Measurements from ENCODE around the gene RTN4RL1.

Gene RTN4RL1

DNA sequence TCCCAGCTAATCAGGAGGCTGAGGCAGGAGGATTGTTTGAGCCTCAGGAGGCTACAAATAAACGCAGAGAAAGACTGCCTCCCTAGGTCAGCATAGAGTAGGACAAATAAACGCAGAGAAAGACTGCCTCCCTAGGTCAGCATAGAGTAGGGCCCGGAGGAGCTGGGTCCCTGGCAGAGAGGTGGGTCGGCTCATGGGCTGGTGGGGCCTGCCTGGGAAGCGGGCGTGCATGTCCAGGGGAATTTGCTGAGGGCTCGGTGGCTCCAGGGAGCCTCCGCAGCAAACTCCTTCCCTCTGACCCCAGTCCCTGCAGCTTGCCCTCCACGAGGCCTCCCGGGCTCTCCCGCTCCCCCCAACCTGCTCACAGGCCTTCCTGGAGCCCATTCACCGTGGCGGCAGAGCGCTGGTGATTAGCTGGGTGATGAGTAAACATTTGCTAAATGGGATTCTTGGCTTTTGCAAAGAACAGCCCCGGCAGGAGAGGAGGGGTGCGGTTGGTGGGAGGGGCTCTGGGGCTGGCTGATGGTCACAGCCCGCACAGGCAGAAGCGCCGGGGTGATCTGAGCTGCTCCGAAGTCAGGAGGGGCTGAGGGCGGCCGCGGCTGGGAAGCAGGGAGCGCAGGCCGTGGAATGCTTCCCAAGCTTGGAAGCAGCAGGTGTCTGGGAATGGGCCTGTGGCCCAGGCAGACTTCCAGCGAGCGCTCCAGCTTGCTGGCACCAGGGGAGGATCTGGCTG, 93.1 kb downstream of the RTN4RL1 start:
- Histone ChIP-seq H4K20me1 (ENCODE audit: low read depth, low read length) (no peaks in the 10 kb centered on the region), H3K9me3 (ENCODE audit: insufficient read depth, low read length) (no peaks in the 10 kb centered on the region), H3K27me3 (ENCODE audit: low read length) (no peaks in the 10 kb centered on the region; the same call in 1 of the 2 replicates), H3K9me2 (replicated peaks; ENCODE audit: insufficient read depth, low read length) (no peaks in the 10 kb centered on the region), H3K4me3 (ENCODE audit: insufficient read depth, low read length, poor library complexity, severe bottlenecking) (no peak overlapping the region), H3K27ac (ENCODE audit: low read depth, low read length) (no peak overlapping the region), H2AFZ (ENCODE audit: low read depth, low read length, severe bottlenecking) (no peak overlapping the region), H3F3A (ENCODE audit: insufficient read depth) (no peaks in the 10 kb centered on the region), H3K9ac (ENCODE audit: low read length) (no peak overlapping the region), H3K79me2 (ENCODE audit: insufficient read depth, low read length) (no peaks in the 10 kb centered on the region), H3K36me3 (ENCODE audit: low read length) (no peaks in the 10 kb centered on the region), H3K4me2 (ENCODE audit: low read depth, low read length, poor library complexity, severe bottlenecking) (no peak overlapping the region)
- TF ChIP-seq, protein P1, sequence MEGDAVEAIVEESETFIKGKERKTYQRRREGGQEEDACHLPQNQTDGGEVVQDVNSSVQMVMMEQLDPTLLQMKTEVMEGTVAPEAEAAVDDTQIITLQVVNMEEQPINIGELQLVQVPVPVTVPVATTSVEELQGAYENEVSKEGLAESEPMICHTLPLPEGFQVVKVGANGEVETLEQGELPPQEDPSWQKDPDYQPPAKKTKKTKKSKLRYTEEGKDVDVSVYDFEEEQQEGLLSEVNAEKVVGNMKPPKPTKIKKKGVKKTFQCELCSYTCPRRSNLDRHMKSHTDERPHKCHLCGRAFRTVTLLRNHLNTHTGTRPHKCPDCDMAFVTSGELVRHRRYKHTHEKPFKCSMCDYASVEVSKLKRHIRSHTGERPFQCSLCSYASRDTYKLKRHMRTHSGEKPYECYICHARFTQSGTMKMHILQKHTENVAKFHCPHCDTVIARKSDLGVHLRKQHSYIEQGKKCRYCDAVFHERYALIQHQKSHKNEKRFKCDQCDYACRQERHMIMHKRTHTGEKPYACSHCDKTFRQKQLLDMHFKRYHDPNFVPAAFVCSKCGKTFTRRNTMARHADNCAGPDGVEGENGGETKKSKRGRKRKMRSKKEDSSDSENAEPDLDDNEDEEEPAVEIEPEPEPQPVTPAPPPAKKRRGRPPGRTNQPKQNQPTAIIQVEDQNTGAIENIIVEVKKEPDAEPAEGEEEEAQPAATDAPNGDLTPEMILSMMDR (IDR thresholded peaks at IDR 0.05; ENCODE audit: insufficient read depth, low read length, poor library complexity, severe bottlenecking), result no peak
- no peak for TF ChIP-seq EZH2phosphoT487 (conservative IDR thresholded peaks at IDR 0.05; ENCODE audit: low read length)

DNA sequence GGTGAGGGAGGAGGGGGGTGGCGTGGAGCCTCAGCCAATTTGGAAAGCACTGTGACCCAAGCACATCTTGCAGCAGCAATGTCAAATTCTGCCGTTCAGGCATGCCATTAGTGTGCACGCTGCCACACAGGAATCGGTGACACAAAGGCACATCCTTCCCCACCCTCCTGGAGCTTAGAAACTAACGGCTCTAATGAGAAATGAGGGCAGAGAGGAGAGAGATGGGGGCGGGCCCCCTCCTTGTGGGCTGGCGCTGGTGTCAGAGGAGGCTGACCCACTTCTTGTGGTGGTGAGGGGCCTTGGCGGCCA, 94.8 kb downstream of the RTN4RL1 start:
- no peaks in the 10 kb centered on the region for H3K9me3 ChIP-seq (ENCODE audit: insufficient read depth, low read length)
- no peak overlapping the region for H3K4me3 ChIP-seq (ENCODE audit: insufficient read depth, low read length, poor library complexity, severe bottlenecking)
- no peak overlapping the region for H2AFZ ChIP-seq (ENCODE audit: low read depth, low read length, severe bottlenecking)
- TF ChIP-seq EZH2phosphoT487 (conservative IDR thresholded peaks at IDR 0.05; ENCODE audit: low read length), result no peak
- TF ChIP-seq, protein P1 (IDR thresholded peaks at IDR 0.05; ENCODE audit: insufficient read depth, low read length, poor library complexity, severe bottlenecking), result no peak
- H3K4me2 ChIP-seq (ENCODE audit: low read depth, low read length, poor library complexity, severe bottlenecking), result no peak overlapping the region
- no peak overlapping the region for H3K27ac ChIP-seq (ENCODE audit: low read depth, low read length)
- H3K36me3 ChIP-seq (ENCODE audit: low read length), result no peaks in the 10 kb centered on the region
- H3K27me3 ChIP-seq (ENCODE audit: low read length), result no peaks in the 10 kb centered on the region; the same call in 1 of the 2 replicates
- H4K20me1 ChIP-seq (ENCODE audit: low read depth, low read length), result no peaks in the 10 kb centered on the region
- no peaks in the 10 kb centered on the region for H3F3A ChIP-seq (ENCODE audit: insufficient read depth)
- H3K9me2 ChIP-seq (replicated peaks; ENCODE audit: insufficient read depth, low read length), result no peaks in the 10 kb centered on the region
- no peaks in the 10 kb centered on the region for H3K79me2 ChIP-seq (ENCODE audit: insufficient read depth, low read length)
- H3K9ac ChIP-seq (ENCODE audit: low read length), result no peak overlapping the region

DNA sequence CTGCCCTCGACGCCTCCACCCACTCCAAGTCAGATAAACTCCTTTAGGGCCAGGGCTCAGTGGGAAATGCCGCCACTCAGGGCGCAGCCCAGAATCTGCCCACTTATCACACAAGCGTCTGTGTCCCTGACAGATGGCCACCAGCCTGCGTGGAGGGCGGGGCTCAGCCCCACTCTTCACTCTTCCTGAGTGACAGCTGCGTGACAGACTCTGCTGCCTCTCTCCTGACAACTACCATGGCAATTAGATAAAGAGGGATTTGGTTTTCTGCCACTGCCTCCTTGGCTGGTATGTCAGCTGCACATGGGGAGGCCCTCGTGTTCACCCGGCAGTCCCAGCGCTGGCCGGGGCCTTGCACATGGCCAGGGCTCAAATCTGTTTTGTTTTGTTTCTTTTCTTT, 96.2 kb downstream of the RTN4RL1 start:
- Histone ChIP-seq H4K20me1 (ENCODE audit: low read depth, low read length) (no peaks in the 10 kb centered on the region), H3K9me2 (replicated peaks; ENCODE audit: insufficient read depth, low read length) (no peaks in the 10 kb centered on the region), H3K27me3 (ENCODE audit: low read length) (no peaks in the 10 kb centered on the region; the same call in 1 of the 2 replicates), H3K27ac (ENCODE audit: low read depth, low read length) (no peak overlapping the region), H3K79me2 (ENCODE audit: insufficient read depth, low read length) (no peaks in the 10 kb centered on the region), H3K4me2 (ENCODE audit: low read depth, low read length, poor library complexity, severe bottlenecking) (no peak overlapping the region), H3K9ac (ENCODE audit: low read length) (no peak overlapping the region), H2AFZ (ENCODE audit: low read depth, low read length, severe bottlenecking) (no peak overlapping the region), H3K36me3 (ENCODE audit: low read length) (no peaks in the 10 kb centered on the region), H3F3A (ENCODE audit: insufficient read depth) (no peaks in the 10 kb centered on the region), H3K9me3 (ENCODE audit: insufficient read depth, low read length) (no peaks in the 10 kb centered on the region), H3K4me3 (ENCODE audit: insufficient read depth, low read length, poor library complexity, severe bottlenecking) (no peak overlapping the region)
- TF ChIP-seq, protein P1 (IDR thresholded peaks at IDR 0.05; ENCODE audit: insufficient read depth, low read length, poor library complexity, severe bottlenecking), result no peak
- no peak for TF ChIP-seq EZH2phosphoT487 (conservative IDR thresholded peaks at IDR 0.05; ENCODE audit: low read length)

Measured in SU-DHL-6 (cell line).